Endothelial cell (in vitro differentiated cells): ENCODE results near the gene PDE4D. TPM values are rescaled to one million over a fixed set of nuclear protein-coding genes. Genes with fewer than 3 reads are reported as not detected.

ENCODE experiments used
- DNase-seq: peaks from one replicate; pipeline ENCODE4 v3.0.0; 2021; ENCODE audit warnings: low spot score
- H3K27ac Mint-ChIP-seq: one replicate; pipeline ENCODE4 v1.8.0; 2021; ENCODE audit warnings: mixed read lengths, inconsistent platforms; ENCODE audit not compliant: unreplicated experiment
- H3K27me3 Mint-ChIP-seq: one replicate; pipeline ENCODE4 v1.8.0; 2021; ENCODE audit warnings: mild to moderate bottlenecking, moderate library complexity, mixed read lengths, inconsistent platforms; ENCODE audit not compliant: unreplicated experiment
- H3K36me3 Mint-ChIP-seq: one replicate; pipeline ENCODE4 v1.8.0; 2021; ENCODE audit warnings: mild to moderate bottlenecking, low read depth, mixed read lengths, inconsistent platforms; ENCODE audit not compliant: unreplicated experiment
- H3K4me1 Mint-ChIP-seq: one replicate; pipeline ENCODE4 v1.8.0; 2021; ENCODE audit warnings: mild to moderate bottlenecking, mixed read lengths, inconsistent platforms; ENCODE audit not compliant: unreplicated experiment
- H3K4me3 Mint-ChIP-seq: one replicate; pipeline ENCODE4 v1.8.0; 2021; ENCODE audit warnings: mild to moderate bottlenecking, mixed read lengths, inconsistent platforms; ENCODE audit not compliant: unreplicated experiment
- H3K9me3 Mint-ChIP-seq: one replicate; pipeline ENCODE4 v1.8.0; 2021; ENCODE audit warnings: mixed read lengths, inconsistent platforms; ENCODE audit not compliant: unreplicated experiment
- CTCF ChIP-seq: fragments of 200-600 bp; sonication (generic); IDR thresholded peaks from one replicate; pipeline ENCODE4 v1.5.0; 2021; ENCODE audit warnings: antibody characterized with exemption; ENCODE audit not compliant: unreplicated experiment
- total RNA-seq: library from RNA; stranded (reverse); fragmentation: NEBNext Ultra II Directional; extraction: Animal tissue kit (Norgen Biotek cat#: 25700); gene quantifications from one replicate; pipeline ENCODE4 v1.2.1, GENCODE V29; 2021; ENCODE audit not compliant: unreplicated experiment

Gene PDE4D
- total RNA-seq, 1 donor from 2014 or later: 9.4 TPM

- H3K36me3 Mint-ChIP-seq: no peaks in the 10 kb centered on the region
- no peak for TF ChIP-seq CTCF
Measured at GRCh38 chr5:59071755-59072549, 821.6 kb downstream of the PDE4D start.

GRCh38 chr5:59069438-59070079 lies 824.0 kb downstream of the PDE4D start:
- no peak overlapping the region for H3K27ac Mint-ChIP-seq
- H3K9me3 Mint-ChIP-seq: no peaks in the 10 kb centered on the region
- no peak overlapping the region for H3K4me3 Mint-ChIP-seq
- peaks cover 1% of the 10 kb centered on the region for H3K27me3 Mint-ChIP-seq
- no peak for TF ChIP-seq CTCF
- no peaks in the 10 kb centered on the region for H3K36me3 Mint-ChIP-seq
- DNase-seq: no peak
- no peaks in the 10 kb centered on the region for H3K4me1 Mint-ChIP-seq

More at GRCh38 chr5:59071755-59072549, 821.6 kb downstream of the PDE4D start:
- DNase-seq: no peak
- Mint-ChIP-seq H3K4me3 (no peak overlapping the region), H3K9me3 (no peaks in the 10 kb centered on the region), H3K27ac (no peak overlapping the region), H3K4me1 (no peaks in the 10 kb centered on the region), H3K27me3 (no peaks in the 10 kb centered on the region)

- H3K4me1 Mint-ChIP-seq: no peaks in the 10 kb centered on the region
- no peak overlapping the region for H3K4me3 Mint-ChIP-seq
Measured at GRCh38 chr5:59067956-59068656, 825.4 kb downstream of the PDE4D start.

GRCh38 chr5:59066367-59067163 lies 827.0 kb downstream of the PDE4D start:
- Mint-ChIP-seq H3K27me3 (peaks cover 1% of the 10 kb centered on the region), H3K4me1 (no peaks in the 10 kb centered on the region), H3K27ac (no peak overlapping the region), H3K9me3 (no peaks in the 10 kb centered on the region), H3K36me3 (no peaks in the 10 kb centered on the region), H3K4me3 (no peak overlapping the region)
- DNase-seq: no peak
- no peak for TF ChIP-seq CTCF

More at GRCh38 chr5:59067956-59068656, 825.4 kb downstream of the PDE4D start:
- Mint-ChIP-seq H3K27ac (no peak overlapping the region), H3K9me3 (no peaks in the 10 kb centered on the region), H3K36me3 (no peaks in the 10 kb centered on the region), H3K27me3 (peaks cover 1% of the 10 kb centered on the region)
- TF ChIP-seq CTCF: no peak
- no peak for DNase-seq
